Adrenal gland (tissue), 12 donors: ENCODE results near the gene FRY. TPM values are rescaled to one million over a fixed set of nuclear protein-coding genes. Genes with fewer than 3 reads are reported as not detected.

Experiments used
- DNase-seq, 7 donors: peaks; one replicate each; pipeline ENCODE4 v3.0.0-alpha.2; 2019 to 2020
- H3K27ac ChIP-seq, 5 donors: fragments of 200-600 bp; sonication (generic) in 4 of 5; 1 replicate in 3 of 5; 2 replicates in 2 of 5; pipeline versions ENCODE4 v1.5.1 to v1.8.0; 2016 to 2020; ENCODE audit warnings: mild to moderate bottlenecking in 1 of 5
- H3K27me3 ChIP-seq: fragments of 200-600 bp; 2 replicates; pipeline ENCODE4 v1.8.0; 2021
- H3K36me3 ChIP-seq, 2 donors: fragments of 200-600 bp; replicated peaks in 1 of 2; 1 replicate in 1 of 2; 2 replicates in 1 of 2; pipeline versions ENCODE4 v1.5.1 to v1.8.0; 2018 to 2022
- H3K4me1 ChIP-seq, 2 donors: fragments of 200-600 bp; replicated peaks in 1 of 2; 1 replicate in 1 of 2; 2 replicates in 1 of 2; pipeline versions ENCODE4 v1.5.1 to v1.8.0; 2018 to 2021
- H3K4me3 ChIP-seq, 4 donors: fragments of 200-600 bp; sonication (generic) in 3 of 4; one replicate each; pipeline ENCODE4 v1.5.1; 2016 to 2018
- H3K9me3 ChIP-seq, 3 donors: fragments of 200-600 bp; sonication (generic) in 1 of 3; replicated peaks in 1 of 3; 1 replicate in 2 of 3; 2 replicates in 1 of 3; pipeline versions ENCODE4 v1.5.1 to v1.8.0; 2016 to 2021
- POLR2A ChIP-seq, 2 donors: fragments of 450-650 bp; IDR thresholded peaks; one replicate each; pipeline ENCODE4 v1.6.1; 2017; ENCODE audit warnings: antibody characterized with exemption in 2 of 2, mild to moderate bottlenecking in 2 of 2, moderate library complexity in 1 of 2
- WGBS, 4 donors: extraction: QIAGEN DNeasy Blood & Tissue Kit in 2 of 4; methylation state at CpG; one replicate each; pipeline versions ENCODE4 v1.1.5 to v1.1.7; 2013 to 2017; 5-methylcytosine and 5-hydroxymethylcytosine counted together
- intact Hi-C, 2 donors: fragments of 100-400 bp; cut with DNase I; formaldehyde crosslinking; loops; one replicate each; pipeline versions ENCODE4 v1.14.1 to v1.15.0; 2022 to 2023
- polyA plus RNA-seq, 3 donors: library from polyadenylated mRNA; stranded (reverse); fragments of 200-250 nt in 2 of 3; fragments of 350-450 nt in 1 of 3; fragmentation: Illumina TruSeq in 1 of 3; extraction: RNeasy Lipid Tissue Mini Kit (QIAGEN cat#74804) in 1 of 3; gene quantifications; one replicate each; pipeline ENCODE4 v1.2.3, GENCODE V29; 2013 to 2014
- total RNA-seq, 9 donors: library from RNA; depleted of rRNA in 4 of 9; stranded (reverse); fragments of >200 nt in 4 of 9; fragments of 120-200 nt in 1 of 9; fragmentation: NEBNext Ultra II Directional in 1 of 9; extraction: Animal tissue kit (Norgen Biotek cat#: 25700) in 1 of 9; gene quantifications; one replicate each; pipeline versions ENCODE4 v1.1.0 to v1.2.4, GENCODE V29; 2013 to 2023
- TF ChIP-seq, protein P1 (sequence below), 6 experiments: fragments of 450-650 bp in 4 of 6; fragments of 200-600 bp in 2 of 6; sonication (generic) in 1 of 6; IDR thresholded peaks; 1 replicate in 5 of 6; 2 replicates in 1 of 6; pipeline versions ENCODE4 v1.5.1 to v1.8.0; 2016 to 2021; ENCODE audit warnings: antibody characterized with exemption in 6 of 6, mild to moderate bottlenecking in 2 of 6, moderate library complexity in 1 of 6
- donor health status: healthy with polysubstance abuse.
- donor health status: Bipolar disorder and iron deficiency.
- donor health status: DM: yes; HTN: yes; CAD: no.
- donor health status: DM: no; HTN: no; CAD: no.
- donor health status: DM: no; HTN: no; CAD: no.
- donor health status: DM: yes; HTN: yes; CAD: no.

FRY gene
- total and polyA plus RNA-seq, 12 donors: 1.5 to 17.2 (median 7.3) TPM

DNA sequence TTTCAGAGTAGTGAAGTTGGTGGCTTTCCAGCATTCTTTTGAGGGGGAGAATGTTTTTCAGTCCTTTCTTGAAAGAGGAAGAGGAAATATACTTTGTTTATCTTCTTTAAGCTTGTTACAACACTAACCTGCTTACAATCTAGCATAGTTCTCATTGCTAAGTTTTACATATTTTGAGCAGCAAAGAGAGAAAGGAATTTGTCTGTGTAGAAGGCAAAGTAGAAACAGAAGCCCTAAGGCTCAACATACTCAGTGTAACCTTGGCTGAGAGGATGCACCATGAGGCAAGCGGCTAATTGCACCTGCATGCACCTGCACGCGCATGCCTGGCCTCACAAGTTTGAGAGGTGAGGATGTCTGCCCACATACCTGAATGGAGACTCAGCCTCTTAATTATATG, 2.2 kb downstream of the FRY start:
- no peak for TF ChIP-seq POLR2A (IDR thresholded peaks at IDR 0.05)
- TF ChIP-seq, protein P1, sequence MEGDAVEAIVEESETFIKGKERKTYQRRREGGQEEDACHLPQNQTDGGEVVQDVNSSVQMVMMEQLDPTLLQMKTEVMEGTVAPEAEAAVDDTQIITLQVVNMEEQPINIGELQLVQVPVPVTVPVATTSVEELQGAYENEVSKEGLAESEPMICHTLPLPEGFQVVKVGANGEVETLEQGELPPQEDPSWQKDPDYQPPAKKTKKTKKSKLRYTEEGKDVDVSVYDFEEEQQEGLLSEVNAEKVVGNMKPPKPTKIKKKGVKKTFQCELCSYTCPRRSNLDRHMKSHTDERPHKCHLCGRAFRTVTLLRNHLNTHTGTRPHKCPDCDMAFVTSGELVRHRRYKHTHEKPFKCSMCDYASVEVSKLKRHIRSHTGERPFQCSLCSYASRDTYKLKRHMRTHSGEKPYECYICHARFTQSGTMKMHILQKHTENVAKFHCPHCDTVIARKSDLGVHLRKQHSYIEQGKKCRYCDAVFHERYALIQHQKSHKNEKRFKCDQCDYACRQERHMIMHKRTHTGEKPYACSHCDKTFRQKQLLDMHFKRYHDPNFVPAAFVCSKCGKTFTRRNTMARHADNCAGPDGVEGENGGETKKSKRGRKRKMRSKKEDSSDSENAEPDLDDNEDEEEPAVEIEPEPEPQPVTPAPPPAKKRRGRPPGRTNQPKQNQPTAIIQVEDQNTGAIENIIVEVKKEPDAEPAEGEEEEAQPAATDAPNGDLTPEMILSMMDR (IDR thresholded peaks at IDR 0.05): no peak
- Histone ChIP-seq H3K27me3 (no peaks in the 10 kb centered on the region), H3K4me3 (no peak overlapping the region), H3K9me3 (no peaks in the 10 kb centered on the region), H3K36me3 (no peaks in the 10 kb centered on the region), H3K27ac (no peak overlapping the region), H3K4me1 (peaks cover 0 to 7% of the 10 kb centered on the region in 2 donors)
- 91 to 99% (median 96%) methylated on average over 3 of the region's 3 CpGs for WGBS, 4 donors
- intact Hi-C loops: no loop called here
- no peak for DNase-seq

DNA sequence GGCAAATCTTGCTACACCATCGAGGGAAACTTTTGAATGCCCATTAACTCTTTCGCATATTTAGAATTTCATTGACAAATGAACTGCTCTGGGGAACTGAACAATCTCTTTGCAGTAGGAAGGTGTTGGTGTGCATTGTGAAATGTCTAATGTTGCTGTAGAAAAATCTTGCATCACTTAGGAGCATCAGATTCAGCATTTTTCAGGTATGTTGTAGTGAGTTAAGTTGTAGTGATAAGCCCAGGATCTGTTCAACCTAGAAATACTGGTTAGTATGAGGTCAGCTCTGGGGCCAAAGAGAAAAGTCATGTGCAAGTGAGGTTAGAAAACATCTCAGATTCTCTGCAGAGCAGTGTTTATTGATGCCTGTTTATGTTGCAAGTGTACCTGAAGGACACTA, 4.1 kb downstream of the FRY start:
- H3K4me3 ChIP-seq: no peak overlapping the region
- H3K9me3 ChIP-seq: no peaks in the 10 kb centered on the region
- intact Hi-C loops: no loop called here
- no peak overlapping the region for H3K27ac ChIP-seq
- WGBS, 4 donors: 76 to 95% (median 83%) methylated on average over 2 of the region's 2 CpGs
- H3K27me3 ChIP-seq: no peaks in the 10 kb centered on the region
- no peaks in the 10 kb centered on the region for H3K36me3 ChIP-seq
- no peak for DNase-seq
- TF ChIP-seq POLR2A (IDR thresholded peaks at IDR 0.05): no peak
- TF ChIP-seq, protein P1 (IDR thresholded peaks at IDR 0.05): no peak
- H3K4me1 ChIP-seq: peaks cover 0 to 5% of the 10 kb centered on the region in 2 donors

DNA sequence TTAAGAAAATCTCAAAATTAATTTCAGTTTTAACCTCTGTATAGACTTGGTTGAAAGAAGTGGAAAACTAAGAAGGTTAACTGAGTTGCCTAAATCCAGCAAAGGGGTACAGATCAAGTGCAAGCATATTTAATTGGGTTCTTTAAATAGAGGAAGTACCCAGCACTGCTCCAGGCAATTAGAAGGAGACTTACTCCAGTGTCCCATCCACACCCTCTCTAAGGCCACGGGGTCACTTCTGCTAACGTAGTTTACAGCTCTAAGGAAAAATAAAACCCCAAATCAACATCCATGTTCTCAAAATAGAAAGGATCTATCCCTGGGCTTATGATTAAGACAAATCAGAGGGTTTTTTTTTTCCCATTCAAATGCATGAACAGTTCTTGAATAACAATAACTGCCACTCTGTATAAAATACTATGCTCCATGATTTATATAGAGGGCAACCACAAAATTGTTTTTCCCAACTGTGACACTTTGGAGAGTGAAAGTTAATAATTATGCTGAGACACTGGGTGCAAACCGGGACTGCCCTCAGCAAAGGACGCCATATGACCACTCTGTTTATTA, 4.6 kb downstream of the FRY start:
- intact Hi-C loops: no loop called here
- no peaks in the 10 kb centered on the region for H3K27me3 ChIP-seq
- no peaks in the 10 kb centered on the region for H3K9me3 ChIP-seq
- H3K27ac ChIP-seq: no peak overlapping the region
- H3K36me3 ChIP-seq: no peaks in the 10 kb centered on the region
- no peak overlapping the region for H3K4me3 ChIP-seq
- no peak for TF ChIP-seq POLR2A (IDR thresholded peaks at IDR 0.05)
- TF ChIP-seq, protein P1 (IDR thresholded peaks at IDR 0.05): no peak
- DNase-seq: no peak
- WGBS, 4 donors: 61 to 70% (median 69%) methylated on average over 4 of the region's 4 CpGs
- H3K4me1 ChIP-seq: peaks cover 0 to under 1% of the 10 kb centered on the region in 2 donors

GRCh38 chr13:32036757-32037156, 5.2 kb downstream of the FRY start:
- intact Hi-C loops: no loop called here
- H3K36me3 ChIP-seq: no peaks in the 10 kb centered on the region
- TF ChIP-seq POLR2A (IDR thresholded peaks at IDR 0.05): no peak
- TF ChIP-seq, protein P1 (IDR thresholded peaks at IDR 0.05): no peak
- H3K27me3 ChIP-seq: no peaks in the 10 kb centered on the region
- 57 to 73% (median 66%) methylated on average over 2 of the region's 2 CpGs for WGBS, 4 donors
- no peak for DNase-seq
- H3K4me3 ChIP-seq: no peak overlapping the region
- no peaks in the 10 kb centered on the region for H3K9me3 ChIP-seq
- H3K27ac ChIP-seq: no peak overlapping the region
- H3K4me1 ChIP-seq: no peaks in the 10 kb centered on the region
